H9 (cell line): ENCODE measurements around the gene KLF13. TPM values are rescaled to one million over a fixed set of nuclear protein-coding genes. Genes with fewer than 3 reads are reported as not detected.
A peak's percentile ranks its signal among the peaks of the same experiment; 100 is the strongest.

Experiments used
- DNase-seq: peaks from one replicate; pipeline ENCODE4 v3.0.0-alpha.2; 2017
- H2AFZ ChIP-seq: one replicate; pipeline ENCODE4 v1.6.1; 2013; ENCODE audit warnings: mild to moderate bottlenecking, low read length, control low read depth, moderate library complexity
- H2AK5ac ChIP-seq: 2 replicates; pipeline ENCODE4 v1.6.1; 2013; ENCODE audit warnings: low read length, control low read depth, mixed read lengths; ENCODE audit not compliant: insufficient read length
- H2BK120ac ChIP-seq: one replicate; pipeline ENCODE4 v1.6.1; 2013; ENCODE audit warnings: low read depth, mild to moderate bottlenecking, low read length, control low read depth, inconsistent platforms; ENCODE audit not compliant: poor library complexity, severe bottlenecking
- H2BK12ac ChIP-seq: 2 replicates; pipeline ENCODE4 v1.6.1; 2013; ENCODE audit warnings: low read length, control low read depth, mixed read lengths, low read depth; ENCODE audit not compliant: insufficient read length
- H2BK15ac ChIP-seq: 2 replicates; pipeline ENCODE4 v1.6.1; 2013; ENCODE audit warnings: low read depth, low read length, control low read depth
- H2BK20ac ChIP-seq: one replicate; pipeline ENCODE4 v1.6.1; 2013; ENCODE audit warnings: low read depth, mild to moderate bottlenecking, low read length, control low read depth, inconsistent platforms; ENCODE audit not compliant: poor library complexity, severe bottlenecking
- H2BK5ac ChIP-seq: 2 replicates; pipeline ENCODE4 v1.6.1; 2013; ENCODE audit warnings: low read length, control low read depth, mixed read lengths; ENCODE audit not compliant: insufficient read length
- H3K14ac ChIP-seq: 2 replicates; pipeline ENCODE4 v1.6.1; 2013; ENCODE audit warnings: low read length, control low read depth; ENCODE audit not compliant: insufficient read depth
- H3K18ac ChIP-seq: 2 replicates; pipeline ENCODE4 v1.6.1; 2013; ENCODE audit warnings: low read depth, mild to moderate bottlenecking, mixed read lengths, low read length, control low read depth; ENCODE audit not compliant: insufficient read length
- H3K23ac ChIP-seq: 2 replicates; pipeline ENCODE4 v1.6.1; 2013; ENCODE audit warnings: low read length, control low read depth, mixed read lengths, low read depth; ENCODE audit not compliant: insufficient read length
- H3K23me2 ChIP-seq: 2 replicates; pipeline ENCODE4 v1.6.1; 2013; ENCODE audit warnings: low read depth, mild to moderate bottlenecking, mixed read lengths, low read length, control low read depth; ENCODE audit not compliant: insufficient read length, poor library complexity, severe bottlenecking
- H3K27ac ChIP-seq: 2 replicates; pipeline ENCODE4 v1.5.1; 2013; ENCODE audit warnings: low read length, control low read depth, mixed read lengths, low read depth; ENCODE audit not compliant: insufficient read length
- H3K27me3 ChIP-seq: 2 replicates; pipeline ENCODE4 v1.6.1; 2013; ENCODE audit warnings: low read length, control low read depth, inconsistent platforms; ENCODE audit not compliant: insufficient read depth
- H3K4ac ChIP-seq: 2 replicates; pipeline ENCODE4 v1.6.1; 2013; ENCODE audit warnings: low read depth, mild to moderate bottlenecking, control low read depth, inconsistent platforms, low read length, moderate library complexity
- H3K4me1 ChIP-seq: 2 replicates; pipeline ENCODE4 v1.6.1; 2013; ENCODE audit warnings: low read length, control low read depth, inconsistent platforms; ENCODE audit not compliant: insufficient read depth
- H3K4me2 ChIP-seq: 2 replicates; pipeline ENCODE4 v1.6.1; 2013; ENCODE audit warnings: low read length, control low read depth, mixed read lengths; ENCODE audit not compliant: insufficient read length, insufficient read depth
- H3K56ac ChIP-seq: 2 replicates; pipeline ENCODE4 v1.6.1; 2013; ENCODE audit warnings: low read depth, mild to moderate bottlenecking, mixed read lengths, low read length, control low read depth; ENCODE audit not compliant: insufficient read length
- H3K79me1 ChIP-seq: 2 replicates; pipeline ENCODE4 v1.6.1; 2013; ENCODE audit warnings: low read depth, mild to moderate bottlenecking, moderate library complexity, low read length, control low read depth, inconsistent platforms; ENCODE audit not compliant: insufficient read depth, poor library complexity, severe bottlenecking
- H3K79me2 ChIP-seq: 2 replicates; pipeline ENCODE4 v1.6.1; 2013; ENCODE audit warnings: low read length, control low read depth, inconsistent platforms; ENCODE audit not compliant: insufficient read depth
- H3K9ac ChIP-seq: 2 replicates; pipeline ENCODE4 v1.6.1; 2013; ENCODE audit warnings: low read length, control low read depth, mixed read lengths; ENCODE audit not compliant: insufficient read length; ENCODE audit errors: extremely low read depth
- H3K9me3 ChIP-seq: one replicate; pipeline ENCODE4 v1.6.1; 2013; ENCODE audit warnings: low read depth, low read length, inconsistent platforms; ENCODE audit not compliant: control insufficient read depth
- H3T11ph ChIP-seq: one replicate; pipeline ENCODE4 v1.6.1; 2013; ENCODE audit warnings: mild to moderate bottlenecking, low read length, control low read depth, inconsistent platforms
- H4K20me1 ChIP-seq: one replicate; pipeline ENCODE4 v1.6.1; 2013; ENCODE audit not compliant: control insufficient read depth, insufficient read length, insufficient read depth
- H4K5ac ChIP-seq: 2 replicates; pipeline ENCODE4 v1.6.1; 2013; ENCODE audit warnings: low read depth, mild to moderate bottlenecking, mixed read lengths, low read length, control low read depth; ENCODE audit not compliant: insufficient read length
- H4K8ac ChIP-seq: replicated peaks from 2 replicates; pipeline ENCODE4 v1.6.1; 2013; ENCODE audit warnings: low read length, control low read depth, mixed read lengths, low read depth; ENCODE audit not compliant: insufficient read length
- H4K91ac ChIP-seq: 2 replicates; pipeline ENCODE4 v1.6.1; 2013; ENCODE audit warnings: low read depth, mild to moderate bottlenecking, moderate library complexity, mixed read lengths, low read length, control low read depth; ENCODE audit not compliant: insufficient read length
- H3K27ac Mint-ChIP-seq, 3 experiments: 2 replicates in 2 of 3; 3 replicates in 1 of 3; pipeline ENCODE4 v1.8.0; 2020 to 2021; ENCODE audit warnings: mixed read lengths in 3 of 3, mild to moderate bottlenecking in 1 of 3, moderate library complexity in 1 of 3
- H3K27me3 Mint-ChIP-seq: 2 replicates; pipeline ENCODE4 v1.8.0; 2021; ENCODE audit warnings: low read depth, mild to moderate bottlenecking, moderate library complexity, mixed read lengths
- H3K36me3 Mint-ChIP-seq, 3 experiments: 2 replicates in 2 of 3; 3 replicates in 1 of 3; pipeline ENCODE4 v1.8.0; 2020 to 2021; ENCODE audit warnings: low read depth in 3 of 3, mixed read lengths in 3 of 3; ENCODE audit not compliant: insufficient read depth in 1 of 3
- H3K4me1 Mint-ChIP-seq, 2 experiments: 2 replicates each; pipeline ENCODE4 v1.8.0; 2020; ENCODE audit warnings: mixed read lengths in 2 of 2
- H3K4me3 Mint-ChIP-seq, 2 experiments: 2 replicates in 1 of 2; 3 replicates in 1 of 2; pipeline ENCODE4 v1.8.0; 2020 to 2021; ENCODE audit warnings: mild to moderate bottlenecking in 2 of 2, mixed read lengths in 2 of 2, moderate library complexity in 1 of 2
- H3K9me3 Mint-ChIP-seq, 2 experiments: 2 replicates in 1 of 2; 3 replicates in 1 of 2; pipeline ENCODE4 v1.8.0; 2020; ENCODE audit warnings: mild to moderate bottlenecking in 2 of 2, mixed read lengths in 2 of 2, moderate library complexity in 1 of 2
- CTCF ChIP-seq: fragments of 200-600 bp; sonication (generic); conservative IDR thresholded peaks from 3 replicates; pipeline ENCODE4 v1.8.0; 2021; ENCODE audit warnings: antibody characterized with exemption, mild to moderate bottlenecking
- WGBS: extraction: QIAGEN DNeasy Blood & Tissue Kit; methylation state at CpG from one replicate; pipeline ENCODE4 v1.1.7; 2013; ENCODE audit warnings: missing lambda C conversion rate, low lambda C conversion rate, mixed read lengths; ENCODE audit not compliant: insufficient read length; ENCODE audit errors: extremely low coverage; 5-methylcytosine and 5-hydroxymethylcytosine counted together
- total RNA-seq: library from RNA; stranded (reverse); gene quantifications from 2 replicates; pipeline ENCODE4 v1.2.1, GENCODE V29; 2021

KLF13 gene
- total RNA-seq, 1 experiment from 2014 or later, result 33.4 TPM

- no CpG with 5 or more reads among the region's 11 CpGs for WGBS
- Histone ChIP-seq H3K23ac (no peak overlapping the region), H3K4ac (no peak overlapping the region), H2BK5ac (no peak overlapping the region), H3T11ph (no peak overlapping the region), H3K9me3 (no peaks in the 10 kb centered on the region), H3K9ac (no peak overlapping the region), H2BK20ac (no peak overlapping the region), H3K27me3 (no peaks in the 10 kb centered on the region), H2BK15ac (no peak overlapping the region), H3K4me2 (no peak overlapping the region), H3K18ac (no peak overlapping the region), H4K5ac (no peak overlapping the region), H3K27ac (no peak overlapping the region), H3K56ac (no peak overlapping the region), H4K20me1 (peaks cover 3% of the 10 kb centered on the region), H3K23me2 (no peaks in the 10 kb centered on the region), H2BK120ac (no peak overlapping the region), H3K79me1 (no peaks in the 10 kb centered on the region), H2AFZ (no peak overlapping the region), H2BK12ac (no peak overlapping the region), H2AK5ac (no peak overlapping the region), H3K79me2 (peaks cover 11% of the 10 kb centered on the region; the same call in 1 of the 2 replicates), H3K14ac (no peak overlapping the region), H4K8ac (no peak overlapping the region), H4K91ac (no peak overlapping the region), H3K4me1 (no peaks in the 10 kb centered on the region)
- no peak for TF ChIP-seq CTCF
- H3K36me3 Mint-ChIP-seq, result no peaks in the 10 kb centered on the region
- DNase-seq, result no peak
- peaks cover 43 to 55% of the 10 kb centered on the region in 2 experiments for H3K4me1 Mint-ChIP-seq
- no peaks in the 10 kb centered on the region for H3K9me3 Mint-ChIP-seq
- H3K4me3 Mint-ChIP-seq, result no peak overlapping the region
- H3K27ac Mint-ChIP-seq, result peak overlapping the region in 2 of 3 experiments; percentile 54 to 67; a peak in 3 of 7 replicates
- no peaks in the 10 kb centered on the region for H3K27me3 Mint-ChIP-seq
These were observed 15.7 kb downstream of the KLF13 start for GRCh38 chr15:31342381-31342780.
